ENCODE measurements around the gene HIVEP2.

DNA sequence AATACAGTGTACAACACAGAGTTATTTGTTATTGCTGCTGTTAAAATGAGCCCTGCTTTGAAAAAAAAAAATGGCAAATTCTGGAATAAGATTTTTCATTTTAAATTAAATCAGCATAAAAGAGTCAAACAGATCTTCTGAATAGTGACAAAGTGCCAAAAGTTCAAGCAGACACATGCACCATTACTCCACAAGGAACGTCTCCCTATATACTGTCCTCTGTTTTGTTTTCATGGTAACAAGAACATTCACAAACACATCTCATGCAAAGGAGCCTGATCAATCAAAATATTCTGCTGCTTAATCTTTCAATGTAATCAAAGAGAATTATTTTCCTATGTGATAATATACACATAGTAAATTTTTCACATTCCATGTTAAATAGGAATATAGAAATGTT lies 2.7 kb downstream of the HIVEP2 start:
- TF ChIP-seq SUZ12 (IDR thresholded peaks at IDR 0.05; ENCODE audit: extremely low read depth, insufficient read depth, insufficient read length) (no peak), YY1 (IDR thresholded peaks at IDR 0.05; ENCODE audit: insufficient read depth, insufficient read length) (no peak)
